Measurements from ENCODE around the gene RAX2.
"Not testable (repeated sequence)": the region's sequence is repeated elsewhere in the genome, so short reads cannot be mapped to it uniquely, and the experiment has no call there.

RAX2 gene

GRCh38 chr19:3778104-3778867, 6.3 kb upstream of the RAX2 start:
- DNase-seq (ENCODE audit: low read depth): no peak

DNA sequence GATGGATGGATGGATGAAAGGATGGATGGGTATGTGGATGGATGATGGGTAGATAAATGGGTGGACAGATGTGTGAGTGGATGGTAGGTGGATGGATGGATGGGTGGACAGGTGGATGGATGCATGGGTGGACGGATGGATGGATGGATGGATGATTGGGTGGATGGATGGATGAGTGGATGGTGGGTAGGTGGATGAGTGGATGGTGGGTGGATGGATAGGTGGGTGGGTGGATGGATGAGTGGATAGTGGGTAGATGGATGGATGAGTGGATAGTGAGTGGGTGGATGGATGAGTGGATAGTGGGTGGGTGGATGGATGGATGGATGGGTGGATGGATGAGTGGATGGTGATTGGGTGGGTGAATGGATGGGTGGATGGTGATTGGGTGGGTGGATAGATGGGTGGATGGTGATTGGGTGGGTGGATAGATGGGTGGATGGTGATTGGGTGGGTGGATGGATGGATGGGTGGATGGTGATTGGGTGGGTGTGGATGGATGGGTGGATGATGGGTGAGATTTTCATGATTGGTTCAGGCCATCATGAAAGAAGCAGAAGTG, 4.5 kb upstream of the RAX2 start:
- no peak for DNase-seq (ENCODE audit: low read depth)

DNA sequence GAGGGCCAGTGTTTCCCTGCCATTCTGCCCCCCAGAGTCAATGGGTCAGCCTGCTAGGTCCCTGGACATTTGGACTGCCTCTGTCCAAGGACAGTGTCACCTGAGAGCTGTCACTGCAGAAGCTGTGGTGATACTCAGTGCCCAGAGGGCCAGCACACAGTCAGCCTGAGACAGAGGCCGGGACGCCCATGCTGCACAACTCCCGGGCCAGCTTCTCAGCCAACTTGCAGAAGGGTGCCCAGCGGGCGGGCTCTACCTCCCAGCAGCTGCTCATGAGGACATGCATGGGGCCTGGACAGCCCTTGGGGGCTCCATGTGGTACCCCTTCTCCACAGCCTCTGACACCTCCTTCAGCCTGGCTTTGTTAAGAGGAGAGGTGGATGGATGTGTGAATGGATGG, 3.8 kb upstream of the RAX2 start:
- DNase-seq (ENCODE audit: low read depth): no peak

- DNase-seq (ENCODE audit: low read depth): no peak
Observed at GRCh38 chr19:3775374-3775711, 3.3 kb upstream of the RAX2 start.

DNA sequence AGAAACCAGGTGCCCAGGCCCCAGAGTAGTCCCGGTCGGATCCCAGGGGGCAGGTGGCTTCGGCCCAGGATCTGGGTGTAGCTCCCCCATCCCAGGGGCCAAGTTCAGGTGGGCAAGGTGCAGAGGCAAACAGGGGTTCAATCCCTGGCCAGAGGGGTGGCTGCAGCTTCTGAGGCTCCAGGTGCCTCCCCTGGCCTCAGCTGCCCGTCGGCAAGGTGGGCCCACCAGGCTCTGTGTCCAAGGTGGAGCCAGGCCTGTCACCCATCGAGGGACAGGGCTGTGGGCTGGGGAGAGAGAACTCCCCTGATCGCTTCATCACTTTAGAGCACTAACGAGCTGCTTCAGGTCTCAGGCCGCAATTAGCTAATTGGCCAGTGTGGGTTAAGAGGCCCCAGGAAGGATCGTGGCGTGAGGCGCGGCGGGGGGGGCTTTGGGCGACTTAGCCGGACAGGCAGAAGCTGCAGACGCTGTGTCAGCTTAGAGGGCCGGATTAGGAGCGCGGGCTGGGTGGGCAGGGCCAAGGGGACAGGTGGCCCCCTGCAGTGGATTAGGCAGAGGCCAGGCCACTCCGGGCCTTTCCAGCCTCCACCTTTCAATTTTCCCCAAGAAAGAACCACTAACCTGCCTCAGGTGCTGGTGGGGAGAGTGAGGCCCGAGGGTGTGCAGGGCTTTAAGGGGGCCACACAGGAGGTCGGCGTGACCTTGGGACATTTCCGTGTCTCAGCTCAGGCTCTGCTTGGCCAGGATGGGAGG, 2.8 kb upstream of the RAX2 start:
- DNase-seq (ENCODE audit: low read depth): no peak

DNA sequence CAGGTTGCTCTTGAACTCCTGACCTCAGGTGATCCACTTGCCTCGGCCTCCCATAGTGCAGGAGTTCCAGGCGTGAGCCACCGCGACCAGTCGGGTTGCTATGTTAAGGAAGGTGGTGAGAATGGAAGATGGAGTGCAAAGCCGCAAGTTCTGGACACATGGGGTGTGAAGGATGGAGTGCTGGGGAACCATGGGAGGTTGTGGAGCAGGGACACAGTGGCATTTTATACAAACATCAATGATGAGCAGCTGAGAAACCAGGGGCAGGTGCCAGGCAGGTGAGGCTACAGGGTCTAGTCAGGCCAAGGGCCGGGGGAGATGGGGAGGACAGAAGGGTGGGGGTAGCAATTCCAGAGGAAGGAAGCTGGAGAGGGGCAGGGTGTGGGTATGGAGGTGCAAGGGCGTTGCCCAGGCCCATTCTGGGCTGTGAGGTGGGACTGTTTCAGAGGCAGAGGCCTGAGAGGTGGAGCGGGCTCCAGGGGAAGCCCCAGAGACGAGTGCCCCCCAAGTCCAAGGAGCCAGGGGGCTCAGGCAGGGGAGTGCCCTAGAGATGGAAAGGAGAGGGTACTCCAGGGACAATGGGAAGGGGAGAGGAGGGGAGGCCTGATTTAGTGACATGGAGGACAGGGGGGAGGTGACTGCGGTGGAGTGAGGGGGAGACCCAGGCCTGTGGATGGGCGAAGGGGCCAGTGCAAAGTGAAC, 1.9 kb upstream of the RAX2 start:
- no peak for DNase-seq (ENCODE audit: low read depth)

- no peak for DNase-seq (ENCODE audit: low read depth)
Observed at GRCh38 chr19:3771000-3771905, 775 bp downstream of the RAX2 start.

DNA sequence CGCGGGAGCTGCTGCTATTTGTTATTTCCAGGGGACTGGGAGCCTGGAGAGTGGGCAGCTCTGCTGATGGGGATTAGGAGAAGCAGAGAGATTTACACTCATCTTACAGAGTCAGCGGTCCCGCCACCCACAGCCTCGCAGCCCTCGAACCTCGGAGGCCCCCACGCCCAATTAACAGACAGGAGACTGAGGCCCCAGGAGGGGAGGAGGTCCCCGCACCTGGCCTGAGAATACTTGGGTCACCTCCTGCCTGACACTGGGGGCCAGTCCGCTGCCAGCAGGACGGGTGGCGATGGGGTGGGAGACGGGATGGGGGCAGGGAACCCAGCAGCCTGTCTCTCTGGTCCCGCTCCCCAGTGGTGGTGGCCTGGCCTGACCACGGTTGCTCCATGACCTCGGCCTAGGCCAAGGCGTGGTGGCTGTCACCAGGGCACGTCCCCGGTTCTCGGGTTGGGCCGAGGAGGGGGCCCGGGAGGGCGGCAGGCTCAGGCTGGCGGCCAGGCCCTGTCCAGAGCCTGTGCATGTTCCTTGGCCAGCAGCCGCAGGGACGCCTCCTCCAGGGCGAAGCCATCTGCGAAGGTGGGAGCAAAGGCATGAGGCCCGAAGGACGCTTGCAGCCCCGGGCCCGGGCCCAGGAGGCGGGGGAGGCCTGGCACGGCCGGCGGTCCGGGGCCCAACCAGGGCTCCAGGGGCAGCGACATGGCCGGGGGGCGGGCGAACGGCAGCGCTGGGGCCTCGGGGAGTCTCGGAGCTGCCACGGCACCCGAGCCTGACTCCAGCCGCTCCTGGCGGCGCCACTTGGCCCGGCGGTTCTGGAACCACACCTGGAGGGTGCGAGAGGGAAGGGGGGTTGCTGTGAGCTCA, 1.7 kb downstream of the RAX2 start:
- DNase-seq (ENCODE audit: low read depth): no peak

DNA sequence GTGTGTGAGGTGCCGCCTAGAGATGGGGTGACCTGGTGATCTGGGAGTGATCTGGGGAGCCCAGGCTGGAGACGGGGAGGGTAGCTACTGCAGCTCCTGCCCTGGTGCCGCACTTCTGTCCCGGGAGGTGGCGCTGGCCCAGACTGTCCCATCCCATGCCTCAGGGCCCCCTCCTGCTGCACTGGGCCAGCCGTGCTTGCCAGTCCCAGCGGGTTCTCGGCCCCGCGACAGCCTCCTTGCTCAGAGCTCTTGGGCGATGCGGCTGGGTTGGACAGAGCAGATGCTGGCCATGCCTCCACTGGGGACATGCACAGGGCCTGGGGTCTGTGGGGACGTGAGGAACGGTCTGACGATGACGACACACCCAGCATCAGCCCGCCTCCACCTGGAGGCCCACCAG, 2.5 kb downstream of the RAX2 start:
- no peak for DNase-seq (ENCODE audit: low read depth)

- DNase-seq (ENCODE audit: low read depth): no peak
Observed at GRCh38 chr19:3768748-3769099, 3.3 kb downstream of the RAX2 start.

DNA sequence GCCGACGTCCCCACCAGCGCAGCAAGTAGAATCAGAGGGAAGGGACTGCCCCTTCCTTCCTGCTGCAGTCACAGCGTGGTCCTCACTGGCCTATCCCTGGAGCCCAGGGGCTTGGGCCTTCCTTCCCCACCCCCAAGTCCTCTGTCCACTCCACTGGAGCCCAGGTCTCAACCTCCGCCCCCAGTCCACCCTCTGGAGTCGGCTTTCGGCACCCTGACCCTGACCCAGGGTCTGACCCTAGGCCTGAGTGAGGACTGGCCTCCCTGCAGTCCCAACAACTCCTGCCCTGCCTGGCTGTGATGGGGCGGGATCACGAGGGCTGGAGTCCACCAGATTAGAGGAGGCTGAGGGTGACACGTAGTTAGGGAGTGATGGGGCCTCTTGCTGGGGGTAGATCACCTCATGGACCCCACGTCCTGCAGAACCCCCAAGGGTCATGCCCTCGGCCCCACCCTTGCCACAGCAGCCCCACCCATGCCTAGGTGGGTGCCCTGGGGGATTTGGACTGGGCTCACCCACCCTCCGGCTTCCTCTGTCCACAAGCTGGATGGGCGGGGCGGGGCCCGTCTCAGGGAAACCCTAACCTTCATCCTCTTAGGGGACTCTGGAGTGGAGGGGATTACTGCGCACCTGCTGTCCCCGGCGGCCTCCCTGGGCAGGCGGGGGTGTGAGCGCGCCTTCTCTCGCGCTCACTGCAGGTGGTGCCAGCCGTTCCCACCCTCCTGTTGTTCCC, 3.8 kb downstream of the RAX2 start:
- DNase-seq (ENCODE audit: low read depth): no peak

DNA sequence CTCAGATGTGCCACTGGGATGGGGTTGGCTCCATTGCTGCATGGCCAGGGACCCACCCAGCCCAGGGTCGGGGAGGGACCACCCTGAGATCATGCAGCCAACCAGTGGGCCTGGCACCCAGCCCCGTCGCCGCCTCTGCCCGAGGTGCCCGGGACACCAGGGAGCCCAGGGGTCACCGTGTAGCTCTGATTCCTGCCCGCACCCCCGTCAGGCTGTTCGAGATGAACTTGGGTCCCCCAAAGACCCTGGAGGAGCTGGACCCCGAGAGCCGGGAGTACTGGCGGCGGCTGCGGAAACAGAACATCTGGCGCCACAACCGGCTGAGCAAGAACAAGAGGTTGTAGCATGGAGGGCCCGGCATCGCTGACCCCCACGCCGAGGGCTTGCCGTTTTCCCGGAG, 5.0 kb downstream of the RAX2 start:
- DNase-seq (ENCODE audit: low read depth): no peak

GRCh38 chr19:3766520-3766919, 5.5 kb downstream of the RAX2 start:
- no peak for DNase-seq (ENCODE audit: low read depth)

- not testable (repeated sequence) for DNase-seq (ENCODE audit: low read depth)
Observed at GRCh38 chr19:3765757-3766156, 6.3 kb downstream of the RAX2 start.

- no peak for DNase-seq (ENCODE audit: low read depth)
Observed at GRCh38 chr19:3765121-3765520, 6.9 kb downstream of the RAX2 start.

- peak; percentile 98 for DNase-seq (ENCODE audit: low read depth)
Observed at GRCh38 chr19:3762501-3763459, 9.2 kb downstream of the RAX2 start, which contains the start of gene MRPL54. MRPL54 (plus strand) TSS chr19:3762682; CDS start chr19:3762701, 19 bp downstream.

GRCh38 chr19:3762130-3762473, 9.9 kb downstream of the RAX2 start:
- DNase-seq (ENCODE audit: low read depth): no peak

GRCh38 chr19:3761382-3762129, 10.5 kb downstream of the RAX2 start, which contains the start of gene APBA3:
APBA3 (minus strand) TSS chr19:3761692; CDS start chr19:3760264, 1,428 bp downstream.
- peak; percentile 93 for DNase-seq (ENCODE audit: low read depth)
